Lung (tissue), 12 donors: Measurements from ENCODE around the gene ATAD3A. TPM values are rescaled to one million over a fixed set of nuclear protein-coding genes. Genes with fewer than 3 reads are reported as not detected.
"Not testable (repeated sequence)": the region's sequence is repeated elsewhere in the genome, so short reads cannot be mapped to it uniquely, and the experiment has no call there.

Experiments used
- ATAC-seq: fragments of 200-7000 bp; cut with Tn5 transposase; one replicate; pipeline ENCODE4 v1.9.1; 2020; ENCODE audit warnings: moderate number of reproducible peaks; ENCODE audit not compliant: insufficient read depth, low FRiP score
- DNase-seq, 3 donors: peaks; one replicate each; pipeline ENCODE4 v3.0.0-alpha.2; 2013 to 2017
- H3K27ac ChIP-seq, 2 donors: one replicate each; pipeline ENCODE4 v1.5.1; 2013; ENCODE audit warnings: mild to moderate bottlenecking in 2 of 2, moderate library complexity in 2 of 2, control low read depth in 1 of 2, inconsistent platforms in 1 of 2, low read depth in 1 of 2, low read length in 1 of 2
- H3K27me3 ChIP-seq, 3 donors: one replicate each; pipeline ENCODE4 v1.5.1; 2013; ENCODE audit warnings: low read length in 2 of 3; ENCODE audit not compliant: control insufficient read depth in 3 of 3, insufficient read depth in 3 of 3
- H3K36me3 ChIP-seq, 4 donors: one replicate each; pipeline ENCODE4 v1.5.1; 2013; ENCODE audit warnings: low read length in 4 of 4, mild to moderate bottlenecking in 1 of 4, moderate library complexity in 1 of 4; ENCODE audit not compliant: control insufficient read depth in 4 of 4, insufficient read depth in 4 of 4
- H3K4me1 ChIP-seq, 5 donors: one replicate each; pipeline ENCODE4 v1.5.1; 2013; ENCODE audit warnings: low read length in 5 of 5, mild to moderate bottlenecking in 2 of 5, moderate library complexity in 1 of 5; ENCODE audit not compliant: control insufficient read depth in 5 of 5, insufficient read depth in 5 of 5
- H3K4me3 ChIP-seq: one replicate; pipeline ENCODE4 v1.5.1; 2013; ENCODE audit warnings: mild to moderate bottlenecking, control low read depth, moderate library complexity
- H3K9ac ChIP-seq, 2 donors: one replicate each; pipeline ENCODE4 v1.5.1; 2013; ENCODE audit warnings: low read length in 2 of 2, control low read depth in 1 of 2; ENCODE audit not compliant: insufficient read depth in 1 of 2
- H3K9me3 ChIP-seq, 4 donors: one replicate each; pipeline ENCODE4 v1.5.1; 2013; ENCODE audit warnings: low read length in 3 of 4, mild to moderate bottlenecking in 1 of 4, moderate library complexity in 1 of 4; ENCODE audit not compliant: control insufficient read depth in 4 of 4, insufficient read depth in 3 of 4
- CTCF ChIP-seq: IDR thresholded peaks from 2 replicates; pipeline ENCODE4 v1.5.1; 2012; ENCODE audit warnings: mild to moderate bottlenecking; ENCODE audit errors: control extremely low read depth, extremely low read depth
- WGBS, 2 donors: extraction: QIAGEN DNeasy Blood & Tissue Kit; methylation state at CpG; one replicate each; pipeline ENCODE4 v1.1.7; 2013; 5-methylcytosine and 5-hydroxymethylcytosine counted together
- polyA plus RNA-seq, 2 donors: library from polyadenylated mRNA; stranded (reverse); fragments of 200-250 nt; gene quantifications; one replicate each; pipeline ENCODE4 v1.2.1, GENCODE V29; 2013
- total RNA-seq, 2 donors: library from RNA; depleted of rRNA in 1 of 2; stranded (reverse); fragments of >200 nt in 1 of 2; gene quantifications; one replicate each; pipeline ENCODE4 v1.2.1, GENCODE V29; 2014 to 2021
- donor health status: control.
- donor health status: control.
- donor health status: Bipolar disorder and iron deficiency.
- donor health status: healthy.
- donor health status: DM: yes; HTN: yes; CAD: no.

Gene ATAD3A
- total and polyA plus RNA-seq, 4 donors: 8.1 to 31.3 (median 28.3) TPM

- 97% methylated on average over 22 of the region's 22 CpGs for WGBS, 2 donors
- no peak overlapping the region for H3K27ac ChIP-seq
- H3K9ac ChIP-seq: no peak overlapping the region
- H3K9me3 ChIP-seq: peaks cover 0 to under 1% (median 0%) of the 10 kb centered on the region in 4 donors
- peaks cover 0 to 7% (median 0%) of the 10 kb centered on the region in 5 donors for H3K4me1 ChIP-seq
- no peaks in the 10 kb centered on the region for H3K27me3 ChIP-seq
- H3K4me3 ChIP-seq: no peak overlapping the region
- H3K36me3 ChIP-seq: peaks cover 0 to 31% (median 9%) of the 10 kb centered on the region in 4 donors
- no peak for ATAC-seq
- DNase-seq: no peak
- no peak for TF ChIP-seq CTCF
These were observed 34.8 kb upstream of the ATAD3A start for GRCh38 chr1:1477206-1477605.

GRCh38 chr1:1479547-1480487 lies 32.1 kb upstream of the ATAD3A start:
- H3K9ac ChIP-seq: no peak overlapping the region
- H3K9me3 ChIP-seq: peaks cover 0 to 2% (median 0%) of the 10 kb centered on the region in 4 donors
- peaks cover 0 to 49% (median 17%) of the 10 kb centered on the region in 4 donors for H3K36me3 ChIP-seq
- no peak overlapping the region for H3K4me3 ChIP-seq
- H3K27me3 ChIP-seq: no peaks in the 10 kb centered on the region
- no peak overlapping the region for H3K27ac ChIP-seq
- H3K4me1 ChIP-seq: no peaks in the 10 kb centered on the region
- TF ChIP-seq CTCF: no peak
- 96 to 98% methylated on average over 42 of the region's 42 CpGs for WGBS, 2 donors
- ATAC-seq (no peak), DNase-seq (no peak)

GRCh38 chr1:1480488-1480867 lies 31.5 kb upstream of the ATAD3A start:
- H3K27ac ChIP-seq, H3K9me3 ChIP-seq, H3K4me1 ChIP-seq, H3K4me3 ChIP-seq, DNase-seq, H3K9ac ChIP-seq, ATAC-seq, H3K27me3 ChIP-seq: not testable (repeated sequence)
- H3K36me3 ChIP-seq: peaks cover 0 to 53% (median 17%) of the 10 kb centered on the region in 4 donors
- WGBS, 2 donors: 96 to 97% methylated on average over 16 of the region's 16 CpGs

- not testable (repeated sequence) for H3K27ac ChIP-seq, DNase-seq, H3K9ac ChIP-seq, H3K9me3 ChIP-seq, ATAC-seq, H3K4me1 ChIP-seq, H3K27me3 ChIP-seq, H3K4me3 ChIP-seq
- 98 to 99% methylated on average over 15 to 30 of the region's 30 CpGs for WGBS, 2 donors
- peaks cover 0 to 61% (median 19%) of the 10 kb centered on the region in 4 donors for H3K36me3 ChIP-seq
These were observed 30.2 kb upstream of the ATAD3A start for GRCh38 chr1:1481811-1482210.
